GM12865 (cell line): ENCODE data around the gene DENND2A.

Experiments used
- DNase-seq: peaks from one replicate; pipeline ENCODE4 v3.0.0; 2010; ENCODE audit warnings: low read depth
- H3K4me3 ChIP-seq: 2 replicates; pipeline ENCODE4 v1.5.1; 2011; ENCODE audit warnings: mild to moderate bottlenecking, low read depth, low read length, control low read depth
- TF ChIP-seq, protein P1 (sequence below): IDR thresholded peaks from 2 replicates; pipeline ENCODE4 v1.5.1; 2011; ENCODE audit warnings: low read length, control low read depth, low read depth, inconsistent platforms; ENCODE audit not compliant: insufficient read depth; ENCODE audit errors: missing control alignments

Gene DENND2A

DNA sequence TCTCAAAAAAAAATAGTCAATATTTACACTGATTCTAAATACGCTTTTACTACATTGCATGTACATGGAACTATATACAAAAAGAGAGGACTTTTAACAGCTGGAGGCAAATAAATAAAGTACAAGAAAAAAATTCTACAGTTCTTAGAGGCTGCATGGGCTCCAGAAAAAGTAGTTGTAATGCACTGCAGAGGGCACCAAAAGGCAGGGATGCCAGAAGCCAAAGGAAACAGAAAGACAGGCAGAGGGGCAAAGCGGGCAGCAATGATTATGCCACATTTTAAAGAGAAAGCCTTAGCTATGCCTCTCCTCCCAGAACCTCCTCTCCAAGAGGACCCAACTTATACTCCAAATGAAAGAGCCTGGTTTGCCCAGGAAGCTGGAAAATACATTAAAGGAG, 20.5 kb upstream of the DENND2A start:
- no peak for DNase-seq
- H3K4me3 ChIP-seq = no peak overlapping the region
- TF ChIP-seq, protein P1, sequence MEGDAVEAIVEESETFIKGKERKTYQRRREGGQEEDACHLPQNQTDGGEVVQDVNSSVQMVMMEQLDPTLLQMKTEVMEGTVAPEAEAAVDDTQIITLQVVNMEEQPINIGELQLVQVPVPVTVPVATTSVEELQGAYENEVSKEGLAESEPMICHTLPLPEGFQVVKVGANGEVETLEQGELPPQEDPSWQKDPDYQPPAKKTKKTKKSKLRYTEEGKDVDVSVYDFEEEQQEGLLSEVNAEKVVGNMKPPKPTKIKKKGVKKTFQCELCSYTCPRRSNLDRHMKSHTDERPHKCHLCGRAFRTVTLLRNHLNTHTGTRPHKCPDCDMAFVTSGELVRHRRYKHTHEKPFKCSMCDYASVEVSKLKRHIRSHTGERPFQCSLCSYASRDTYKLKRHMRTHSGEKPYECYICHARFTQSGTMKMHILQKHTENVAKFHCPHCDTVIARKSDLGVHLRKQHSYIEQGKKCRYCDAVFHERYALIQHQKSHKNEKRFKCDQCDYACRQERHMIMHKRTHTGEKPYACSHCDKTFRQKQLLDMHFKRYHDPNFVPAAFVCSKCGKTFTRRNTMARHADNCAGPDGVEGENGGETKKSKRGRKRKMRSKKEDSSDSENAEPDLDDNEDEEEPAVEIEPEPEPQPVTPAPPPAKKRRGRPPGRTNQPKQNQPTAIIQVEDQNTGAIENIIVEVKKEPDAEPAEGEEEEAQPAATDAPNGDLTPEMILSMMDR = no peak

DNA sequence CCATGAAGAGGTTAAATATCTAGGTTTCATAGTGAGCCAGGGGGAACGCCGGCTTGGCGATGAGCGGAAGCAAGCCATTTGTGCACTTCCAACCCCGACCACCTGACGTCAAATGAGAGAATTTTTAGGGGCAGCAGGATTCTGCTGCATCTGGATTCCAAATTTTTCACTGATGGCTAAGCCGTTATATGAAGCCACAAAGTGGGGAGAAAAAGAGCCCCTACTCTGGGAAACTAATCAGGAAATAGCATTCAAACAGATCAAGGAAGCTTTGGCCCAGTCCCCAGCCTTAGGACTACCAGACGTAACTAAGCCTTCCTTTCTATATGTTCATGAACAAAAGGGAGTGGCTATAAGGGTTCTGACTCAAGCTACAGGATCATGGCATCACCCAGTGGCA, 19.2 kb upstream of the DENND2A start:
- no peak overlapping the region for H3K4me3 ChIP-seq
- TF ChIP-seq, protein P1 = no peak
- peak; percentile 30 for DNase-seq

- no peak for DNase-seq
- TF ChIP-seq, protein P1 = no peak
- H3K4me3 ChIP-seq = no peak overlapping the region
These were observed 17.3 kb upstream of the DENND2A start for GRCh38 chr7:140657891-140658290.

DNA sequence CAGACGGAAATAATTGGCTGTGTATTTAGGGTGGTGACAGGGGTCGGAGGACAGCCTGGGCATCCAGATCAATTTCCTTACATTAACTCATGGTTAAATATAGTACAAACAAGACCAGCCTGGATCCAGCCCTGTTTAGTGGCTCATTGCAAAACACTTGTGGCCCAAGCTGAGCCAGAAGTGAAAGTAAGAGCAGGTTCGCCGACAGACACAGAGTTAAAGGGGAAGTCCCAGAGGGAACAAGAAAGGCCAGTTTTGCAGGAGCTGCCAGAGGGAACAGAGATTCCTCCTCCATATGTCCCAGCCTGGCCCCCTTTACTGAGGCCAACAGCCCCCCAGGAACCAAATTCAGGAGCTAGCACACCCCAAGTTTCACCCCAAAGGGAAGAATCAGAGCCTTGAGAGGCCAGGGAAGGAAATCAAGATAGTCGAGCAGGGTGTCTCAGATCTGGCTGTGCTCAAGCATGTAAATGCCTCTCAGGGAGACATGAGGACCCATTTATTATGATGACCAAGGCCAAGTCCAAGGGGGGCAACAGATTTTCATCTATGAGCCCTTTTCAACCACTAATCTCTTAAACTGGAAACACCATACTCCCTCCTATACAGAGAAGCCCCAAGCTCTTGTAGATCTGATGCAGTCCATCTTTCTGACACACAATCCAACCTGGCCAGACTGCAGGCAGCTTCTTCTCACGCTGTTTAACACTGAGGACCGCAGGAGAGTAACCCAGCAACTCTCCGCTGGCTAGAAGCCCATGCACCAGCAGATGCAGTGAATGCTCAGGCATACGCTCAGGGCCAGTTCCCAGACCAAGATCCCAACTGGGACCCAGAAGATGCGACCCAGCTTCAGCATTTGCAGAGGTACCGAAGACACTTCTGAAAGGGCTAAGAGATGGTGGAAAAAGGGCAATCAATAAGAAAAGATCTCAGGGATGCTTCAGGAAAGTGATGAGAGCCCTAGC, 16.2 kb upstream of the DENND2A start:
- peak; percentile 74 for DNase-seq
- TF ChIP-seq, protein P1 = no peak
- H3K4me3 ChIP-seq = peak overlapping the region; percentile 21

- DNase-seq = no peak
- no peak overlapping the region for H3K4me3 ChIP-seq
These were observed 15.1 kb upstream of the DENND2A start for GRCh38 chr7:140655511-140656408.

GRCh38 chr7:140654661-140655060, 14.0 kb upstream of the DENND2A start:
- H3K4me3 ChIP-seq = no peak overlapping the region
- no peak for DNase-seq
- TF ChIP-seq, protein P1 = no peak

More at GRCh38 chr7:140655511-140656408, 15.1 kb upstream of the DENND2A start:
- TF ChIP-seq, protein P1 = no peak
